ENCODE measurements around the gene NOC2L.
"Not testable (repeated sequence)": the region's sequence is repeated elsewhere in the genome, so short reads cannot be mapped to it uniquely, and the experiment has no call there.

Gene NOC2L

DNA sequence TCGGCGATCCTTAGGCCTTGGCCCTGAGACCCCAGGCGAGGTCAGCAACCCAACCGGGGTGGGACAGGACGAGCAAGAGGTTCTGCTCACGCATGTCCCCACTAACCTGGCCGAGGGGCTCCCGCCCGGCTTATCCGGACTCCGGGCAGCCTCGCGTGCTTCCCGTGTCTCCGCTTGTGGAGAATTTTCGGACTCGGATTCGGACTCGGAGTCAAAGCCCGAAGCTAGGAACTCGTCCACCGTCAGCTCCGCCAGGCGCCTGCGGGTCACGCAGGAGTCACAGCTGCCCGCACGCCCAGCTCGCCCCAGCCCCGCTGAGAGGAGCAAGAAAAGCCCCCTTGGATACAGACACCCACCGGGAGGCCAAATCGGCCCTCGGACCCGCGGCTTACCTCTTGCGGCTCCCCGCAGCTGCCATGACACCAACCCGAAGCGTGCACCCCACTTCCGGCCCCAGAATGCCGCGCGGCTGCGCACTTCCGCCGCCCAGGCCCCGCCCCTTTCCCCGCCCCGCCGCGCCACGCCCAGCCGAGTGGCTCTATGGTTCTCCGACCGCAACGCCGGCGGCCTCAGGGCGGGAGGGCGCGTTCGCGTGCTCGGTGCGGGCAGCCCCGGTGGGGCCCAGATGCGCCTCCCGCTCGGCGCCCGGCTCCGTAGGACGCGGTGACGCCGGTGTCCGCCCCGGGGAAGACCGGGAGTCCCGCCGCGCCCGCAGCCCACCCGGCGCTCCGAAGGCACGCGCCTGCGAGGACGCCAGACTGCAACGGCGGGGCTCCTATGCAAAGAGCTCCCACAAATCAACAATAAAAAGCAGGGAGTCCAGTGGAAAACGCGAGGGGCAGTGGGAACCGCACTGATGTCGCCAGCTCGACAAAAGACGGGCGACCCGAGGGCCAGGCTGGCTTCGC lies at the start of gene NOC2L:
Gene NOC2L (minus strand): TSS at position 434 of the 908 bp plus-strand sequence. CDS start 16 bp downstream, at position 418.
- DNase-seq (ENCODE audit: low read depth), result peak; percentile 57

- DNase-seq (ENCODE audit: low read depth), result no peak
These were observed 47.5 kb upstream of the NOC2L start for GRCh38 chr1:1006305-1007159.

DNA sequence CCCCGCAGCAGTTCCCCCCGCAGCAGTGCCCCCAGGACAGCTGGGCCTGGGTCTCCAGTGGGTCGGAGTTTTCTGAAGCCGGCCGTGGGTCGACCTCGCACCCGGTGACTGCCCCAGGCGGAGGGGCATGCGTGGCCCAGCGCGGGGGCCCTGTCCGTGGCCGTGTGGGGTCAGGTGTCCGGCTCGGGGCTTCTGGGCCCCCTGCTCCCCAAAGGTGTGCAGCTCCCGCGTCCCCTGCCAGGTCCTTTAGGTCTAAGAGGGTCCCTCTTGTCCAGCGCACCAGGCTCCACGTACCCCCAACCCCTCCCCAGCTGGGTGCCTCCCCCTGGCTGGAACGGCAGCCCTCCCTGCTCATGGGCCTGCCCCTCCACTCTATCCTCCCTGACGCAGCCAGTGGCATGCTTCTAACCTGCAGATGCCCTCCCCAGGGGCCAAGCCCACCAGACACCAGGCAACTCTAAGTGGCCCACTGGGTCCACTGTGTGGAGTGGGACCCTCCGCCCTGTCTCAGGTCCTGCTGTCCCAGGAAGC lies 46.8 kb upstream of the NOC2L start:
- no peak for DNase-seq (ENCODE audit: low read depth)

DNA sequence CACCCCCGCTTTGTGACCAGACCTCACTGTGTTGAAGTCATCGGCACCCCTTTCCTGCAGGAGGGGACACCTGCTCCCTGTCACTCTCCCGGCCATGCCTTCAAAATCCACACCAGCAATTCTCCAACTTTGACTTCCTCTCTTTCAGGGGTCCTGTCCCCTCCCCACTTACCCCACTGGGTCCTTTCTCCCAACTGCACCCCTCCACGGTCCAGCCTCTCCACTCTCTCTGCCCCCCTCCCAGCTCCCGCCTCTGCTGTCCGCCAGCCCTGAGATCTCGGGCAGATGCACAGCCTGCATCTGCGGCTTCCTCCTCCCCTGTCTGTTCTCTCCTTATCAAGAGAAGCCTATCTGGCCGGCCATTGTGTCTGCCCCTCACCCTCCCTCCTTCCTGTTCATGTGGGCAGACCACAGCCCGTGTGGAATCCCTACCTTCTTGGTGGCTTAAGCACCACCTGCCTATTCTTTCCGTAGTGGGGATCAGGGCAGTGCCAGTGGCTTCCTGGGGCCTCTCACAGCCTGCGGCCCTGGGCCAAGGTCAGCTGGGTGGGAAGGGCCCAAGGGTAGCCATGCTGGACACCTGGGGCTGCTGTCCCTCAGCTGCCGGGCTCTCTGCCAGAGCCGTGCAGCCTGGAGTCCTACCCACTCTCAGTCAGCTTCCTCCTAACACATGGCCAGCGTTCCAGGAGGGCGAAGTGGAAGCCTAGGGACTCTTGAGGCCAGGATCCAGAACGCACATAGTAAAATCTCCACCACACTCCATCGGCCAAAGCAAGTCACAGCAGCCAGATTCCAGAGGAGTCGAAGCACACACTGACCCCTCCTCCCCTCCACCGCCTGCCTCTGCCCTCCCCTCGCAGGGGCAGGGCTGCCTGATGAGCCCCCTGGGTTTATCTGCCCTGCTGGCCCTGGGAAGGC lies 46.0 kb upstream of the NOC2L start:
- DNase-seq (ENCODE audit: low read depth), result no peak

DNA sequence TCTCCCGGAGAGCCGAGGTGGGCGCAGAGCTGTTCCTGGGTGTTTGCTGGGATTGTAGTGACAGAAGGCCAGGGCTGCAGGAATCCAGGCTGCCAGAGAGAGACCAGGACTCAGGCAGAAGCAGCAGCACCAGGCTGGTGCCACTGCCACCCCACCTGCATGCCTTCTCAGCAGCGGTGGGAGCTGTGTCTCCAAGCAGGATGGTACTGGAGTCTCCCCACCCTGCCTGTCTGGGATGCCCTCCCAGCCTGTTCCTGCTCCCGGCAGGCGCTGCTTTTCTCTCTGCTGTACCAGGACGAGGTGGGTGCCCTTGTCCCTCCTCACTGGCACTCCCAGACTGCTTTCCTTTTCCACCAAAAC lies 45.3 kb upstream of the NOC2L start:
- no peak for DNase-seq (ENCODE audit: low read depth)

DNA sequence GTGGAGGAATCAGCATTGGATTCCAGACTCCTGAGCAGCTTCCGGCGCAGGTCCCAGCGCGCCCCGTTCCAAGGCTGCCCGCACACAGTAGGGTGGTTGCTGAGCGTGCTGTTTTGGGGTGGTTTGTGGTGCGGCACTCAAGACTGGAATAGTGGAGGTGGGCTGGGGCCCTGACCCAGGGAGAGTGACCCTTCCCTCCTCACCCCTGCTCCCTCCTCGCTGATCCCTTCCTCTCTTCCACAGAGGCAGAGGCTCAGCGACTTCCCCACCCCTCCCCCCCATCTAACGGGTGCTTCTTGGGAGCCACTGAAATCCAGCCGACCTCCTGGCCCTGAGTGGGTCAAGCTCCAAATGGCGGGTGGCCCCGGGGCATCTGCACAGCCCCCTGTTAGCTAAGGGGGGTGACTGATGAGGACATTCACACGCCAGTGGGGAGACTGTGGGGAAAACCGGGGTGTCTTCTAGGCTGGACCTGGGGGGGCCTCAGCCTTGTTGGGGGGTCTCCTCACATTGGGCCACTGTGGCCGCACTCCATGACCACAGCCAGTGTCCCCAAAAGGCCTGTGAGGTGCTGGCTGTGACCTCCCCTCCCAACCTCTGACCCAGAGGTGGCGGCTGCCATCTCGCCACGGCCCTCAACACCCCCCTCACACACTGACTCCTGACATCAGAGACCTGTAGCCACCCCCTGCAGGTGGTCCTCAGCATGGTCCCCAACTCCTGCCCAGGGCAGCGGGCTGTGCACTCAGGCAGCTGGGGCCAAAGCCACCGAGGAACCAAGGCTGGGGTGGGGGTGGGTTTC lies 44.8 kb upstream of the NOC2L start:
- DNase-seq (ENCODE audit: low read depth), result no peak

DNA sequence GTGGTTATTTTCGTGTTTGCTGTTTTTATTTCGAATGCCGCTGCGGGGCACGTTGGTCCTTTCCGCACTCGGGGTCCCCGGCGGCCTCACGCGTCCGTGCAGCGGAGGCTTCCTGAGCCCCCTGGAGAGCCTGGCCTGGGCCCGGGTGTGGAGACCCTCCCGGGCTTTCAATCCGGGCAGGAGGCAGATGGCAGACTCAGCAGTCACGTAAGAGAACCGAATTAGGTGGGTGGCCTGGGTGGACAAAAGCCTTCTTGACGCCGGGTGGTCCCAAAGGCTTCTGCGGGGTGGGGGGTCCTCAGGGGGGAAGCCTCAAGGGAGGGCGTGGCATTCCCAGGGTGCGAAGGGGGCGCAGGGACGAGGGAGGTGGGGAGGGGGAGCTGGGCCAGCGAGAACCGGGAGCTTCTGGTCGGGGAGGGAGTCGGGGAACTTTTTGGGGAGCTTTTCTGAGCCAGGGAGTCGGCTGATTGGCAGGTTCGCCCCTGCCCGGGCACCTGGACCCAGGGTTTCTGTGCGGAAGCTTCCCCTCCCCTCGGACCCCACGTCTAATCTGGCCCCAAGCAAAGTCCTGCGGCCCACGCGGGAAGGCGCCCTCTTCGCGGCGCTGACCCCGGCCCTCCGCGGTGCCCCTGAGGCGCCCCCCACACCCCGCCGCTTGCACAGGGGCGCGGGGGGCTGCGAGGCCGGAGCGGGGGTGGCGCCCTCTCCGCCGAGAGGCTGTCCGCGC lies 42.2 kb upstream of the NOC2L start:
- DNase-seq (ENCODE audit: low read depth), result no peak

DNA sequence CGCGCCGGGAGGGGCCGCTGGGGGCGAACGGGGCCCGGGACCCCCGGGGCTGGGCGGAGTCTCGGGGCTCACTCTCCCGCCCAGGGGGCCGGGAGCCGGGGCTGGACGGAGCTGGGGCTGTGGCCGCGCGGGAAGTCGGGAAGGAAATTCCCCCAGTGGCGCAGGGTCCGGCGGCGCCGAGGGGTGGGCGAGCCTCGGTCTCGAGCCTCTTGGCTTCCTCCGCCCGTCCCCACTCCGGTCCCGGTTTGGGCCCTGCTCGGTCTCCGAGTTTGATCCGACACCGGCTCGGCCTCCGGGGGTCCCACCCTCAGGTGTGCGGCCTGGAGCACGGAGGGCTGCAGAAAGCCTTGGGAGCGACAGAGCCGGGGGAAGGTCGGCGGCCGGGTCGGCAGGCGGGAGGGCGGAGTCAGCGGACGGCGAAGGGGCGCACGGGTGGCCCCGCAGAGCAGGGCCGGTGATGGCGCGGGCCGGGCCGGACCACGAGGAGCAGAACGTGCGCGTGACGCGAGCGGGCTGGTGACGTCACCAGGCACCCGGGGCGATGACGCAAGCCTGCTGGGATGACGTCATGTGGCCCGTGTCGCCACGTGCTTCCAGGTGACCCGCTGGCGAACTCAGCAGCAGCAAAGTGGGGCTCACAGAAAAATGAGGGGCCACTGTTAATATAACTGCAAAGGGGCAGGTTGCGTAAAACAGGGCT lies 41.5 kb upstream of the NOC2L start:
- DNase-seq (ENCODE audit: low read depth), result peak; percentile 79

DNA sequence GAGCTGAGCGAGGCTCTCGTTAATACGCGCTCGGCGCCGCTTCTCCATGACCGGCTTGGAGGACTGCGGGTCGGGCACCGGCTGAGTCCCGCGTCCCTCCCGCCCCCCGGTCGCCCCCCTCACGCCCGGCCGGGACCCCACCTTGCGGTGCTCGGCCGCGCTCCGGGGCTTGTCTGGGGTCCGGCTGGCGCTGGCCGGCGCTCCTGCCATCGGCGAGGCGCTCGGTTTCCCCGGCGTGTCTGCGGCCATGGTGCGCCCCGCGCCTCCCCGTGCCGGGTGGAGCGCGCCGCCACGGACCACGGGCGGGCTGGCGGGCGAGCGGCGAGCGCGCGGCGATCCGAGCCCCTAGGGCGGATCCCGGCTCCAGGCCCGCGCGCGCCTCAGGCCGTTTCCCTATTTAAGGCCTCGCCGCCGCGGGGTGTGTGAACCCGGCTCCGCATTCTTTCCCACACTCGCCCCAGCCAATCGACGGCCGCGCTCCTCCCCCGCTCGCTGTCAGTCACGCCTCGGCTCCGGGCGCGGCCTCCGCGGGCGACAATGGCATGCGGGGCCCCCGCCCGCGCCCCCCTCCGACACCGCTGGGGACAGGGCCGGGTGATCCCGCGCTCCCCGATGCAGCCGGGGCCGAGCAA lies 40.8 kb upstream of the NOC2L start, which contains the start of gene HES4:
Gene HES4 (minus strand): TSS at position 373 of the 632 bp plus-strand sequence. CDS start 124 bp downstream, at position 249.
- peak; percentile 82 for DNase-seq (ENCODE audit: low read depth)

- no peak for DNase-seq (ENCODE audit: low read depth)
These were observed 40.1 kb upstream of the NOC2L start for GRCh38 chr1:998995-999724.

- no peak for DNase-seq (ENCODE audit: low read depth)
These were observed 39.6 kb upstream of the NOC2L start for GRCh38 chr1:998745-998994.

- DNase-seq (ENCODE audit: low read depth), result no peak
These were observed 39.1 kb upstream of the NOC2L start for GRCh38 chr1:997993-998744.

DNA sequence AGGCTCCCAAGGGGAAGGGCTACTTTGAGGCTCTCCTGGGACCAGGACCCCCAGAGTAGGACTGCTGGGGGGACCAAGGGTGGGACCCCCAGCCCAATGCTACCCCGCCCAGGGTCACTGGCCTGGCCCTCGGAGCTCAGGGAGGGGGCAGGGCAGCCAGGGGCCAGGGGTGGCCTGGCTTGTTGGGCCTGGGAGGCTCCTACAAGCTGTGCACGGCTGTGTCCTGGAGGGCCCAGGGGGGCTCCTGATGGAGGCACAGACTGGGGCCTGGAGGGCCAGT lies 38.6 kb upstream of the NOC2L start:
- no peak for DNase-seq (ENCODE audit: low read depth)

- no peak for DNase-seq (ENCODE audit: low read depth)
These were observed 38.0 kb upstream of the NOC2L start for GRCh38 chr1:996851-997712.

DNA sequence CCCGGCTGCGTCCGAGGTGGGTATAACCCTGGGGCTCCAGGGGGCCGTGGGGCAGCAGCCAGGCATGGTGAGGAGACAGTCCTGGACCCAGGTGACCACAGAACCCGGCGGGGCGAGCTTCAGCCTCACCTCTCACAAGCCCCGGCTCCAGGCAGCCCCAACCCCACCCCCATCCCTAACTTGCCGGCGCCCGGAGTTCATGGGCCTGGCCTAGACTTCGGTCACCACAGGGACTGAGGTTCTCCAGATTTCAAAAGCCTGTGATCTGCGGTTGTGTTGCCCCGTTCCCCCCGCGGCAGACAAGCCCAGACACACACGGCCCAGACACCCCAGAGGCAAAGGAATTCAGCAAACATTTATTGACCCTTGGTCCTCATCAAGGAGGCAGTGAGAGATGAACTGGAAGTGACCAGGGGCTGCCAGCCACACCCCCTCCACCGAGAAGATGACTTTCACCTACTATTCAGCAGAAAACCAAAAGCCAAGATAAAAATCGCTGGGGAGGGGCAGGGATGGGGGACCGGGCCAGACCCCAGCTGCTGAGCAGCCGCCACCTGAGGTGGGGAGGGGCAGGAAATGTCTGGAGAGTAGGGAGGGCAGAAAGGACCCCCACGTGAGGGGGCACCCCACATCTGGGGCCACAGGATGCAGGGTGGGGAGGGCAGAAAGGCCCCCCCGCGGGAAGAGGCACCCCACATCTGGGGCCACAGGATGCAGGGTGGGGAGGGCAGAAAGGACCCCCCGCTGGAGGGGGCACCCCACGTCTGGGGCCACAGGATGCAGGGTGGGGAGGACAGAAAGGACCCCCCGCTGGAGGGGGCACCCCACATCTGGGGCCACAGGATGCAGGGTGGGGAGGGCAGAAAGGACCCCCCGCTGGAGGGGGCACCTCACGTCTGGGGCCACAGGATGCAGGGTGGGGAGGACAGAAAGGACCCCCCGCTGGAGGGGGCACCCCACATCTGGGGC lies 36.9 kb upstream of the NOC2L start:
- no peak for DNase-seq (ENCODE audit: low read depth)

GRCh38 chr1:994546-994945 lies 35.5 kb upstream of the NOC2L start:
- not testable (repeated sequence) for DNase-seq (ENCODE audit: low read depth)
